Cardiac muscle cell (in vitro differentiated cells and primary cell): ENCODE data around the gene ASPSCR1. TPM values are rescaled to one million over a fixed set of nuclear protein-coding genes. Genes with fewer than 3 reads are reported as not detected.

ENCODE experiments used
- DNase-seq, 2 donors: peaks; one replicate each; pipeline versions ENCODE4 v3.0.0 to v3.0.0-alpha.2; 2010 to 2017; ENCODE audit warnings: low read depth in 1 of 2, low spot score in 1 of 2
- H3K27ac ChIP-seq: fragments of 200-600 bp; sonication (generic); 2 replicates; pipeline ENCODE4 v1.5.1; 2016
- H3K27me3 ChIP-seq: fragments of 200-600 bp; sonication (generic); 2 replicates; pipeline ENCODE4 v1.6.0; 2016; ENCODE audit warnings: control low read depth
- H3K36me3 ChIP-seq: fragments of 200-600 bp; sonication (generic); 2 replicates; pipeline ENCODE4 v1.5.1; 2016; ENCODE audit warnings: control low read depth
- H3K4me1 ChIP-seq: fragments of 200-600 bp; sonication (generic); 2 replicates; pipeline ENCODE4 v1.8.1; 2017; ENCODE audit warnings: low read depth, mild to moderate bottlenecking, mixed run types
- H3K4me3 ChIP-seq: fragments of 200-600 bp; sonication (generic); 2 replicates; pipeline ENCODE4 v1.5.1; 2016; ENCODE audit warnings: mild to moderate bottlenecking
- H3K9me3 ChIP-seq: fragments of 200-600 bp; sonication (generic); 2 replicates; pipeline ENCODE4 v1.5.1; 2017; ENCODE audit warnings: low read depth, mild to moderate bottlenecking, control low read depth
- CTCF ChIP-seq: IDR thresholded peaks from 2 replicates; pipeline ENCODE4 v1.5.1; 2012; ENCODE audit warnings: low read depth, mild to moderate bottlenecking, low read length
- polyA plus RNA-seq: library from polyadenylated mRNA; unstranded; fragments of >200 nt; fragmentation: Nextera tagmentation; extraction: Ambion mirVana; gene quantifications from 2 replicates; pipeline ENCODE4 v1.2.1, GENCODE V29; 2016
- total RNA-seq: library from RNA; depleted of rRNA; stranded (reverse); fragments of >200 nt; gene quantifications from 2 replicates; pipeline ENCODE4 v1.2.3, GENCODE V29; 2016

ASPSCR1 gene
- total and polyA plus RNA-seq, 2 experiments from 2014 or later = 48.5 to 74.0 TPM

- no peak for TF ChIP-seq CTCF
- Histone ChIP-seq H3K4me3 (no peak overlapping the region), H3K4me1 (peaks cover 5% of the 10 kb centered on the region), H3K27me3 (no peaks in the 10 kb centered on the region), H3K36me3 (peaks cover 20% of the 10 kb centered on the region), H3K27ac (no peak overlapping the region), H3K9me3 (no peaks in the 10 kb centered on the region)
- no peak for DNase-seq
Measured at GRCh38 chr17:82062984-82063368, 85.5 kb downstream of the ASPSCR1 start.

GRCh38 chr17:82063424-82064415, 86.3 kb downstream of the ASPSCR1 start:
- peaks cover 5% of the 10 kb centered on the region for H3K4me1 ChIP-seq
- H3K27me3 ChIP-seq = no peaks in the 10 kb centered on the region
- no peak for TF ChIP-seq CTCF
- H3K9me3 ChIP-seq = no peaks in the 10 kb centered on the region
- H3K4me3 ChIP-seq = no peak overlapping the region
- no peak overlapping the region for H3K27ac ChIP-seq
- H3K36me3 ChIP-seq = peaks cover 18% of the 10 kb centered on the region
- DNase-seq = no peak

- H3K9me3 ChIP-seq = no peaks in the 10 kb centered on the region
- no peak overlapping the region for H3K27ac ChIP-seq
- peaks cover 5% of the 10 kb centered on the region for H3K4me1 ChIP-seq
- H3K4me3 ChIP-seq = peak overlapping the region; percentile 75
- H3K27me3 ChIP-seq = no peaks in the 10 kb centered on the region
- H3K36me3 ChIP-seq = peaks cover 17% of the 10 kb centered on the region
- no peak for DNase-seq
- TF ChIP-seq CTCF = no peak
Measured at GRCh38 chr17:82064433-82065192, 87.2 kb downstream of the ASPSCR1 start.

GRCh38 chr17:82065193-82065637, 87.8 kb downstream of the ASPSCR1 start:
- DNase-seq = peak; percentile 31 to 46
- peak overlapping the region; percentile 75 for H3K4me3 ChIP-seq
- no peak overlapping the region for H3K27ac ChIP-seq
- no peaks in the 10 kb centered on the region for H3K27me3 ChIP-seq
- peaks cover 14% of the 10 kb centered on the region for H3K36me3 ChIP-seq
- H3K9me3 ChIP-seq = no peaks in the 10 kb centered on the region
- H3K4me1 ChIP-seq = peaks cover 5% of the 10 kb centered on the region
- no peak for TF ChIP-seq CTCF

GRCh38 chr17:82065638-82066303, 88.3 kb downstream of the ASPSCR1 start, which contains the start of gene DUS1L:
DUS1L (minus strand) TSS chr17:82065804; CDS start chr17:82065059, 745 bp downstream.
- H3K27me3 ChIP-seq = no peaks in the 10 kb centered on the region
- peak within 1 kb of the TSS; percentile 75 for H3K4me3 ChIP-seq
- no peaks in the 10 kb centered on the region for H3K9me3 ChIP-seq
- peaks cover 5% of the 10 kb centered on the region for H3K4me1 ChIP-seq
- DNase-seq = peak; percentile 72 to 74
- H3K36me3 ChIP-seq = peaks cover 9% of the 10 kb centered on the region
- TF ChIP-seq CTCF = no peak
- peak within 1 kb of the TSS; percentile 67 for H3K27ac ChIP-seq
